IPS-18c (cell line): Measurements from ENCODE around the gene PRG2.
"Not testable (repeated sequence)": the region's sequence is repeated elsewhere in the genome, so short reads cannot be mapped to it uniquely, and the experiment has no call there.

Experiments
- H3K4me3 ChIP-seq: 2 replicates; pipeline ENCODE4 v1.7.0; 2013; ENCODE audit warnings: low read depth, mild to moderate bottlenecking, low read length, moderate library complexity; ENCODE audit not compliant: insufficient read depth
- H3K9me3 ChIP-seq: one replicate; pipeline ENCODE4 v1.6.1; 2013; ENCODE audit warnings: mild to moderate bottlenecking, low read length, moderate library complexity; ENCODE audit not compliant: control insufficient read depth, insufficient read depth

The PRG2 gene

DNA sequence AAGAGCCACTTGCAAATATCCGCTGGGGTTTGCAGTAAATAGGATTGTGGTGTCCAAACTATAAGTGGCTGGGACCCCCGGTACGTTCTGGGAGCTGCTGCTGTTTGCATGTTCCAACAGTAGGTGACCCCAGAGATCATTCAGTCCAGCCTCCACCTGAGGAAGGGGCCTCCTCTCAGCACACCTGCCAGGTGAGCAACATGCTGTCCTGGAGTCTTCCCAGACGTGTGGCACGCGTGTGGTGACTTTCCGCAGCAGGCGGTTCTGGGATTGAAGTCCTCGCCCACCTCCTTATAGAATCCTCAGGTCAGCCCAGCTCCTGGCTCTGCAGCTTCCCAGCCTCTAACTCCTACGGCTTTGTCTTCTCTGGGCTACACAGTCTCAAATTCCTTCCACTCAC, 45.6 kb downstream of the PRG2 start:
- no peaks in the 10 kb centered on the region for H3K9me3 ChIP-seq
- no peak overlapping the region for H3K4me3 ChIP-seq

GRCh38 chr11:57343825-57344224, 46.6 kb downstream of the PRG2 start:
- H3K9me3 ChIP-seq, result no peaks in the 10 kb centered on the region
- H3K4me3 ChIP-seq, result no peak overlapping the region

- Histone ChIP-seq H3K9me3 (no peaks in the 10 kb centered on the region), H3K4me3 (no peak overlapping the region)
Observed at GRCh38 chr11:57342702-57343101, 47.7 kb downstream of the PRG2 start.

- no peaks in the 10 kb centered on the region for H3K9me3 ChIP-seq
- no peak overlapping the region for H3K4me3 ChIP-seq
Observed at GRCh38 chr11:57341250-57341808, 49.1 kb downstream of the PRG2 start.

DNA sequence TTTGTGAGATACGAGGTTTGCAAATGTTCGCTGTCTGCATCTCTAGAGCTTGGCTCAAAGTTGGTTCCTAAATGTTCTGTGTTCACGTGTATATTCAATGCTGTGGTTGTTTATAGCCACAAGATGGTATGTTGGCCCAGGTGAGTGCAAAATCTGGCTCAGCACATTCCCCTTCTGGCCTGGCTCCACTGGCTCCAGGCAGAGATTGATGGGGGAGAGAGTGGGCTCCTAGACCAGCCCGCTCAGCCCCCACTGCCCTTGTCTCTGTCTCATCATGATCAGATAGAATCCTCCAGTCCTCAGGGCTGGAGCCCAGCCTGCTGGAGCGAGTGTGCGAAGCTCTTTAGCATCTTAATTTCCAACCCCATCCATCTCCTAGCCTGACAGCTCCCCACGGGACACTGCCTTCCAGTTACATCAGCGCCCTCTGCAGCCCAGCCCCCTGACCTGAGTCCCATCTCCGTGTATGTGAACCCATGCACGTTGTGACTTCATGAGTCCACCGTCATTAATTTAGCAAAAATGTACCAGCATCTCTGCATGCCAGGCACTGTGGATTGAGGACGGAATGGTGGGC, 50.3 kb downstream of the PRG2 start:
- Histone ChIP-seq H3K9me3 (no peaks in the 10 kb centered on the region), H3K4me3 (peak overlapping the region; percentile 9; the same call in 1 of the 2 replicates)

- no peak overlapping the region for H3K4me3 ChIP-seq
Observed at GRCh38 chr11:57339328-57339727, 51.1 kb downstream of the PRG2 start.

DNA sequence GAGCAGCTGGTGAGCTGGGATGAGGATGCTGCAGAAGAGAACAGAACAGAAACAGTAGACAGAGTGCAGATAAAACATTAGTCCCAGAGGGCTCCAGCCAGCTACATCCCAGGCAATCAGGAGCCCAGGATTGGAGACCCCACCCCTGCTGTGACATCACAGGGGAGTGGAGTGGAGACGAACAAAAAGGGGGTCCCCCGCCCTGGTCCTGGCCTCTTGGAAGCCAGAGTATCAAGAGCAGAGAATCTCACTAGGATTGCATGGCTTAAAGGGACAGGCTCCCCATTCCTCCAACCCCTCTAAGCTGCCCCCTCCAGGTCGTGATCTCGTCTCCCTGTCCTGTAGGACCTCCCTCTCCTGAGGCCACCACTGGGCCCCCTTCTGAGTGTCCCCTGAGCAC, 52.3 kb downstream of the PRG2 start, which contains the start of gene P2RX3:
Gene P2RX3 (plus strand): TSS at position 211 of the 400 bp plus-strand sequence. CDS start 199 bp downstream, outside the sequence.
- no peaks in the 10 kb centered on the region for H3K9me3 ChIP-seq
- H3K4me3 ChIP-seq, result no peak within 1 kb of the TSS; the same call in 1 of the 2 replicates

More at GRCh38 chr11:57339328-57339727, 51.1 kb downstream of the PRG2 start:
- no peaks in the 10 kb centered on the region for H3K9me3 ChIP-seq

- H3K9me3 ChIP-seq, H3K4me3 ChIP-seq: not testable (repeated sequence)
Observed at GRCh38 chr11:57336856-57337255, 53.6 kb downstream of the PRG2 start.
